Stimulated activated CD8-positive, alpha-beta memory T cell treated with anti-CD3 and anti-CD28 coated beads, Interleukin-7, amount 100 ng/mL, for 1 hour (primary cell): ENCODE results near the gene IKBIP.
"Not testable (repeated sequence)": the region's sequence is repeated elsewhere in the genome, so short reads cannot be mapped to it uniquely, and the experiment has no call there.

Source experiments
- DNase-seq, 2 donors: peaks; one replicate each; pipeline ENCODE4 v3.0.0-alpha.2; 2020; ENCODE audit warnings: low read depth in 2 of 2

IKBIP gene

DNA sequence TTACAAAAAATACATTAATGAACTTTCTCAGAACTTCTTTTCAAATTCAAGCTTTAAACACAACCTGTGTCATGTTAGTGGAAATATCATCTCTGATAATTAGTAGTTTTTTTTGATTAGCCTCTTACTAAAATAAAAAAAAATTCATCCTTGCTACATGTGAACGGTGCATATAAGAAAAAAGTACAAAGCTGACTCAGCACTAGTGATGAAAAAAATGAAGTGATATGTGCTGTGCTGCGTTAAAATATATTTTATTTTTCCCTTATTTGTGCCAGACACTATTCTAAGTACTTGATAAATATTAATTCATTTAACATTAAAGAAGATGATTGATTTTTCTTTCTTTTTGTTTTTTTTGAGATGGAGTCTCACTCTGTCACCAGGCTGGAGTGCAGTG is 7.5 kb downstream of the IKBIP start:
- DNase-seq, result no peak

- DNase-seq, result no peak
Observed at GRCh38 chr12:98635657-98636323, 8.8 kb downstream of the IKBIP start.

DNA sequence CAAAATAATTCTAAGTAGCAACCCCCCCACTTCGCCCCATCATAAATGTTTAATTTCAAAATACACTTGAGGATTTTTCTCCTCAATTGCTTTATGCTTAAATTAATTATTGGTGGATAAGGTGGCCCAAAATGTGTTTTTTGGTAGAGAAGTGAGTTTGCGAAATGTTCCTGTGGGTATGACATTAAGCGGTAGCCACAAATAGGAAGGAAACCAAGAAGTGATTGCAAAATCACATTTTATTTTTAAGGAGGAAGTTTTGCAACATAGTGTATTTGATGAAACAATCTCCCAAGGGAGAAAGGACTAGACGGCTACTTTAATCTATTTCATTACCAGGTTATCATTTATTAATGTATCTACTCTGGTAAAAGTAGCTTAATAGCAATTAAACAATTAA is 25.6 kb downstream of the IKBIP start:
- no peak for DNase-seq

DNA sequence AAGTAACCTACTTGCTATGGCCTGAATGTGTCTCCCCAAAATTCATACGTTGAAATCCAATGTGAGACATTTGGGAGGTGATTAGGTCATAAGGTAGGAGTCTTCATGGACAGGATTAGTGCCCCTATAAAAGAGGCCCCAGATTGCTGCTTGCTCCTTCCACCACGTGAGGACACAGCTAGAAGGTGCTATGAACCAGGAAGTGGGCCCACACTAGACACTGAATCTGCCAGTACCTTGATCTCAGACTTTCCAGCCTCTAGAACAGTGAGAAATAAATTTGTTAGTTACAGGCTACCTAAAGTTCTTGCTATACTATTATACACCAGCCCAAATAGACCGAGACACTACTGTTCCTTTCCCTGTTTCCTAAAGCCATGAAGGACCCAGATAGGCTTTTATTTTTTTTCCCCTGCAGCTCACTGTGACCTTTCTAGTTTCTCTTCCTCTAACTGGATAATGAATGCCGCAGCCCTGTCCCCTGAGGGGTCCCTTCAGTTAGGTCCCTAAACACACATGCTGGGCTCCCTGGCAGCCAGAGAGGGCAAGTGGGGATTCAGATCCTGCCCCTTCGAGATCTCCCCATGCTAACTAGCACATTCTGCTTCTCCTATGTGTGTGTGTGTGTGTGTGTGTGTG is 31.8 kb downstream of the IKBIP start:
- DNase-seq, result no peak

GRCh38 chr12:98610596-98610995 is 34.0 kb downstream of the IKBIP start:
- DNase-seq, result no peak

- no peak for DNase-seq
Observed at GRCh38 chr12:98606359-98606988, 38.1 kb downstream of the IKBIP start.

- no peak for DNase-seq
Observed at GRCh38 chr12:98601924-98602323, 42.7 kb downstream of the IKBIP start.

- not testable (repeated sequence) for DNase-seq
Observed at GRCh38 chr12:98597313-98597712, 47.3 kb downstream of the IKBIP start.

- no peak for DNase-seq
Observed at GRCh38 chr12:98595243-98595988, 49.2 kb downstream of the IKBIP start.

DNA sequence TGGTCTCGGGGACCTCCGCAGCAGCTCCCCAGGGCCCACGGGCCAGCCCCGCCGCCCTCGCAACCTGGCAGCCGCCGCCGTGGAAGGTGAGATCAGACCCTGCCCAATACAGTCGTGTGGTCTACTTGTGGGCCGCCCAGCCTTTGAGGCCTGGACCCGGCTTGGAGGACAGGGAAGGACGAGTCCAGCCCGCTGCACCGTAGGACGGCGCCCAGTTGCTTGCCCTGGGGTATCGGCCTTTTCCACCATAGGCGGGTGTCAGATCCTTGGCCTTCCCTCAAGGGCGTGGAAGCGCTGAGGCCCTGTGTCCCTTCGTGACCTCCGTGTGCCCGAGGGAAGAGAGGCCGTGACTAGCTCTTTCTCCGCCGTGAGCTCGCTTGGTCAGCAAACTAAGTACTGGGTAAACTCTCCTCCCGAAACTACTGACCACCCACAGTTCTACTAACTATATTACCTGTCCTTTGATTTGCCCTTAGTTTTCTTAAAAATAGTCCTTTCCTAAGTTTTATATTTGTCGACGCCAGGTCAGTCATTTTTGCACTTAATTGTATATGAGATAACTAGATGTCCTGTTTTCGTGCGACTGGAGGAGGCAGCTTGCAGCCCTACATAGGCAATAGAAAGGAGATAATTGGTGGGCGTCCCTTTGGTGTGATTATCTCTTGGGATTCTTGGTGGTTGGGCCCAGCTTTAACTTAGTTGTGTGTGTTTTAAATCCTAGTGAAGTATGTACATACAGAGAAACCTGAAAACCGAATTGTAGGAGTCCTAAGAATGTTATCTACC is 50.3 kb downstream of the IKBIP start:
- no peak for DNase-seq

DNA sequence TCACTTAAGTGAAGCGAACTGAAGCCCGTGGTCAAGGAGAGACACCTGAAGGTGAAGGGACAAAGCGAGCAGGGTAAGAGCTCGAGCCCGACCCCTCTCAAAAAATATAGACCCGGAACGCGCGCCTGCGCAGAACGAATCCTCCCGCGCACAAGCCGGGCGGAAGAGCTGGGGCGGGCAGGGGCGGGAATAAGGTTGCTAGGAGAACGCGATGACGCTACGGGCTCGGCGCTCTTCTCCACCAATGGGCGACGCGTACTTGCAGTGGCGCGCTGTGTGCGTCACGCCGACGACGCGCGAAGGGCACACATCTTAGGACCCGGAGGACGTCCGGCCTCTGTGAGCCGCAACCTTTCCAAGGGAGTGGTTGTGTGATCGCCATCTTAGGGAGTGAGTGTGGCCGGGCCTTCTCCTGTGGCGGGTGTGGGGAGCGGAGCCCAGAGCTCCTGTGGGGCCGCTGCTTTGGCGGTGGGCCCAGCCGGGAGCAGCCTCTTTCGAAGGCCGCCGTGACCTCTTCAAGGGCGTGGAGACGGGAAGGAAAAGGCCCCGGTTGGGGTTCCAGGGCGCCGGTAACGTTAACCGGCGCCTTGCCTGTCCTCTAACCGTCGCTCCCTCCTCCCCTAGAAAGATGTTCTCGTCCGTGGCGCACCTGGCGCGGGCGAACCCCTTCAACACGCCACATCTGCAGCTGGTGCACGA is 51.1 kb downstream of the IKBIP start, which contains the start of gene SLC25A3:
TSS of gene SLC25A3 (plus strand) at position 336 of the 699 bp plus-strand sequence. CDS start at position 629, 293 bp downstream.
- peak; percentile 89 to 92 for DNase-seq

DNA sequence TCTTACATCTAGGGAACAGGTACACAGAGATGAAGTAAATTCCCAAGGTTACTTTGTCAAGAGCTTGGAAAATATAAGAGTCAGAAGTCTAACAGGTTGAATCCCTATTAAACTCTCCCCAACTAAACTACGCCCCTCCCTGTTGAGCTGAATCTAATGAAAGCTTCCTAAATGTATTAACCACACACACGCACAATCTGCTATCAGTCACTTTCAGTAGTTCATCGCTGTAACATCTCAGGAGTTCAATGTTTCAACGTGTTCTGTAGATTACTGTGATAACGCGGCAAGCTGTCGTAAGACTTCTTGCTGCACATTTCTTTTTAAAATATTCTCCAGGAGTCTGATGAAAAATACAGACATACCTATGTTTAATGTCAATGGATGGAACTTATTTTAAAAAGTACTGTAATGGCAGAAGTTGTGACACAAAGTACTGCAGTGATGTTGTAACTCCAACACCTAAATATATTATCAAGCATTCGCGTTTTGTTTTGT is 51.7 kb downstream of the IKBIP start:
- no peak for DNase-seq

DNA sequence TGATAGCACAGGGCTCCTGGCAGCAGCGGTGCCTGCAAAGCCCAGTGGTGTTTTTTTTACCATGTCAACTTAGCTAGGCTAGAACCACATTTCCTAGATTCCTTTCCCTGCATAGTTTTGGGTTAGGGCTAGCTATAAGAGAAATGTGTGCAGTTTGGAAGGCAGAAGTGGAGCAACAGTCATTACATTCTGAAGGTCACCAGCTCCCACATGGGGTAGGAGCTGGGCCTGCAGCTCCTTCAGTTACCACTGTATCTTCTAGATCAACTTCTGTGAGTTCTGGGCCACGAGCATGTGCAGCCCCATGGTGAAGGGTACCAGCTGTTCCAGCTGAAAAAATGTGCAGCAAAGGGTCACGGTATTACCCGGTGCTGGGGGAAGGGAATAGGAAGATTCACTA is 53.4 kb downstream of the IKBIP start:
- DNase-seq, result no peak

- no peak for DNase-seq
Observed at GRCh38 chr12:98587084-98587483, 57.5 kb downstream of the IKBIP start.

GRCh38 chr12:98582093-98582492 is 62.5 kb downstream of the IKBIP start:
- no peak for DNase-seq

GRCh38 chr12:98581101-98581500 is 63.5 kb downstream of the IKBIP start:
- DNase-seq, result no peak

DNA sequence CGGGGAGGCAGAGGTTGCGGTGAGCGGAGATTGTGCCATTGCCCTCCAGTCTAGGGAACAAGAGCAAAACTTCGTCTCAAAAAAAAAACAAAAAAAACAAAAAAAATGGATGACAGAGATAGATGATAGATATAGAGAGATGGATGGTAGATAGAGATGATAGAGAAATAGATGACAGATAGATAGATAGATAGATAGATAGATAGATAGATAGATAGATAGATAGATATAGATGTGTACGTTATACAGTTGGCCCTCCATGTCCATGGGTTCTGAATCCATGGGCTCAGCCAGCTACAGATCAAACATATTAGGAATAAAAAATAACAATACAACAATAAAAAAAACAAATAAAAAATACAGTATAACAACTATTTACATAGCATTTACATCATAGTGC is 63.9 kb downstream of the IKBIP start:
- DNase-seq, result no peak

DNA sequence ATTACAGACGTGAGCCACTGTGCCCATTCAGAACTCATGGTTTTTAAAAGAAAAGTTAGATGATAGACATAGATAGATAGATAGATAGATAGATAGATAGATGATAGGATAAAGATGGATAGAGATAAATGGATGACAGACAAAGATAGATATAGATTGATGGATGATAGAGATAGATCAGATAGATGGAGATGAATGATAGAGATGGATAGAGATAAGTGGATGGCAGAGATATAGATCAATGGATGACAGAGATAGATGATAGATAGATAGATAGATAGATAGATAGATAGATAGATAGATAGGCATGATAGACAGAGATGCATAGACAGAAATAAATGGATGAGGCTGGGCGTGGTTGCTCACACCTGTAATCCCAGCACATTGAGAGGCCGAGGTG is 64.8 kb downstream of the IKBIP start:
- DNase-seq, result no peak

GRCh38 chr12:98579347-98579746 is 65.2 kb downstream of the IKBIP start:
- no peak for DNase-seq

DNA sequence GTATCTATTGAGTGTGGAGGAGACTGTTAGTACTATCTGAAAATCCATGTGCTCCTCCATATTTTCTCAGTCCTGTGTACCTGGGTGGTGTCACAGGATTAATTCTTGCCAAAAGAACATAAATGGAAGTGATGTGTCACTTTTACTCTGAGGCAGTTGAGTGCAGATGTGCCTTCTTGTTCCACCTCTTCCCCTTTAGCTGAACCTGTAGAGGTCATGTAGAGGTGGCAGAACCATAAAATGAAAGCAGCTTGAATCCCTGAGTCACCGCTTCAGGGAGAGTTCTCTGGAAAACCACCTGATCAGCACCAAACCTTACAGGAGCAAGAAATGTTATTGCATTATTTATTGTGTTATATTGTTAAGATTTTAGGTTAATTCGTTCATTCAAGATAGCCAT is 65.8 kb downstream of the IKBIP start:
- DNase-seq, result no peak

GRCh38 chr12:98578392-98578791 is 66.2 kb downstream of the IKBIP start:
- DNase-seq, result no peak
